H1 (cell line): ENCODE results near the gene GTF2I. TPM values are rescaled to one million over a fixed set of nuclear protein-coding genes. Genes with fewer than 3 reads are reported as not detected.

ENCODE experiments used
- CTCF ChIA-PET: fragments of 300-600 bp; sonication (Branson Sonifier 250); formaldehyde crosslinking; loops from one replicate; lab custom pipeline; 2021; ENCODE audit not compliant: partially characterized antibody; lab: Charles Lee
- POLR2A ChIA-PET: fragments of 300-600 bp; sonication (Branson Sonifier 250); formaldehyde crosslinking; loops from one replicate; lab custom pipeline; 2021; ENCODE audit warnings: inconsistent platforms; ENCODE audit not compliant: partially characterized antibody; lab: Charles Lee
- DNase-seq, 2 experiments: peaks; one replicate each; pipeline versions ENCODE4 v3.0.0 to v3.0.0-alpha.2; 2010 to 2022; ENCODE audit warnings: low spot score in 2 of 2, low read depth in 1 of 2, mixed read lengths in 1 of 2
- FAIRE-seq: peaks from 2 replicates; lab custom pipeline; 2011; peaks lifted over from hg19 to GRCh38; lab: Jason Lieb, UNC
- H2AFZ ChIP-seq: 2 replicates; pipeline ENCODE4 v1.8.1; 2012; ENCODE audit warnings: low read length, inconsistent platforms
- H2AK5ac ChIP-seq: 2 replicates; pipeline ENCODE4 v1.6.1; 2013; ENCODE audit warnings: low read depth, low read length
- H2BK120ac ChIP-seq: replicated peaks from 2 replicates; pipeline ENCODE3; 2013; ENCODE audit warnings: low read depth, low read length, inconsistent platforms
- H2BK12ac ChIP-seq: 2 replicates; pipeline ENCODE4 v1.6.1; 2013; ENCODE audit warnings: low read depth, low read length
- H2BK15ac ChIP-seq: 2 replicates; pipeline ENCODE4 v1.6.1; 2013; ENCODE audit warnings: low read length
- H2BK20ac ChIP-seq: 2 replicates; pipeline ENCODE4 v1.6.1; 2013; ENCODE audit warnings: low read length
- H2BK5ac ChIP-seq: 2 replicates; pipeline ENCODE4 v1.6.1; 2013; ENCODE audit warnings: low read depth, low read length
- H3K14ac ChIP-seq: 2 replicates; pipeline ENCODE4 v1.6.1; 2013; ENCODE audit warnings: inconsistent platforms; ENCODE audit not compliant: insufficient read length
- H3K18ac ChIP-seq: 2 replicates; pipeline ENCODE4 v1.6.1; 2013; ENCODE audit warnings: low read length; ENCODE audit errors: extremely low read depth
- H3K23ac ChIP-seq: 2 replicates; pipeline ENCODE4 v1.6.1; 2013; ENCODE audit warnings: inconsistent platforms; ENCODE audit not compliant: insufficient read length
- H3K23me2 ChIP-seq: 2 replicates; pipeline ENCODE4 v1.6.1; 2013; ENCODE audit warnings: low read depth, low read length
- H3K27ac ChIP-seq: 2 replicates; pipeline ENCODE4 v1.6.1; 2011; ENCODE audit warnings: low read depth, low read length, inconsistent platforms
- H3K27me3 ChIP-seq, 4 experiments: replicated peaks in 1 of 4; 1 replicate in 1 of 4; 2 replicates in 3 of 4; pipeline versions ENCODE4 v1.6.1 to v1.8.1; 2011 to 2013; ENCODE audit warnings: low read length in 3 of 4, mild to moderate bottlenecking in 3 of 4, inconsistent platforms in 2 of 4, mixed read lengths in 2 of 4, moderate library complexity in 1 of 4; ENCODE audit not compliant: control insufficient read depth in 3 of 4, insufficient read depth in 3 of 4; ENCODE audit errors: extremely low read depth in 1 of 4
- H3K36me3 ChIP-seq, 4 experiments: 2 replicates each; pipeline versions ENCODE4 v1.6.1 to v1.8.1; 2011 to 2013; ENCODE audit warnings: mild to moderate bottlenecking in 4 of 4, low read length in 3 of 4, moderate library complexity in 2 of 4, control low read depth in 1 of 4, inconsistent platforms in 1 of 4; ENCODE audit not compliant: insufficient read depth in 4 of 4, control insufficient read depth in 2 of 4
- H3K4ac ChIP-seq: replicated peaks from 2 replicates; pipeline ENCODE3; 2013; ENCODE audit warnings: low read length, low read depth, mixed read lengths, inconsistent platforms; ENCODE audit not compliant: insufficient read length
- H3K4me1 ChIP-seq, 4 experiments: replicated peaks in 1 of 4; 1 replicate in 1 of 4; 2 replicates in 3 of 4; pipeline versions ENCODE4 v1.6.1 to v1.8.1; 2011 to 2013; ENCODE audit warnings: low read length in 3 of 4, inconsistent platforms in 2 of 4, mixed read lengths in 1 of 4; ENCODE audit not compliant: insufficient read depth in 4 of 4, control insufficient read depth in 3 of 4
- H3K4me2 ChIP-seq, 2 experiments: 2 replicates each; pipeline versions ENCODE4 v1.6.1 to v1.8.1; 2011 to 2013; ENCODE audit warnings: low read depth in 2 of 2, low read length in 2 of 2, control low read depth in 1 of 2, inconsistent platforms in 1 of 2, mild to moderate bottlenecking in 1 of 2; ENCODE audit not compliant: insufficient read depth in 1 of 2
- H3K4me3 ChIP-seq, 4 experiments: fragments of 200-600, 300-600 bp in 1 of 4; sonication (generic), shearing (Covaris generic), sonication (Bioruptor Twin) in 1 of 4; 2 replicates each; pipeline versions ENCODE4 v1.5.1 to v1.8.1; 2011 to 2016; ENCODE audit warnings: low read length in 4 of 4, low read depth in 3 of 4, control low read depth in 2 of 4, inconsistent platforms in 2 of 4, mild to moderate bottlenecking in 2 of 4, mixed read lengths in 1 of 4, moderate library complexity in 1 of 4; ENCODE audit not compliant: insufficient read depth in 2 of 4; ENCODE audit errors: extremely low read depth in 1 of 4
- H3K56ac ChIP-seq: replicated peaks from 2 replicates; pipeline ENCODE3; 2013; ENCODE audit warnings: low read depth, mild to moderate bottlenecking, mixed read lengths, low read length, inconsistent platforms; ENCODE audit not compliant: insufficient read length
- H3K79me1 ChIP-seq: 2 replicates; pipeline ENCODE4 v1.6.1; 2013; ENCODE audit warnings: low read depth, low read length, control low read depth
- H3K79me2 ChIP-seq, 2 experiments: 2 replicates each; pipeline versions ENCODE4 v1.6.1 to v1.8.1; 2012 to 2013; ENCODE audit warnings: low read length in 2 of 2, mild to moderate bottlenecking in 2 of 2, inconsistent platforms in 1 of 2; ENCODE audit not compliant: insufficient read depth in 2 of 2, control insufficient read depth in 1 of 2
- H3K9ac ChIP-seq, 4 experiments: replicated peaks in 1 of 4; 1 replicate in 1 of 4; 2 replicates in 3 of 4; pipeline versions ENCODE4 v1.6.1 to v1.8.1; 2011 to 2013; ENCODE audit warnings: low read depth in 3 of 4, low read length in 3 of 4, control low read depth in 2 of 4, mild to moderate bottlenecking in 2 of 4, moderate library complexity in 2 of 4, inconsistent platforms in 1 of 4; ENCODE audit errors: extremely low read depth in 1 of 4
- H3K9me3 ChIP-seq, 2 experiments: 2 replicates each; pipeline versions ENCODE4 v1.6.1 to v1.8.1; 2012 to 2013; ENCODE audit warnings: mild to moderate bottlenecking in 2 of 2, moderate library complexity in 2 of 2, control low read depth in 1 of 2, inconsistent platforms in 1 of 2, low read depth in 1 of 2, low read length in 1 of 2, mixed read lengths in 1 of 2; ENCODE audit not compliant: insufficient read depth in 2 of 2
- H4K20me1 ChIP-seq, 2 experiments: replicated peaks in 1 of 2; 2 replicates each; pipeline versions ENCODE3 to v1.8.1; 2011 to 2013; ENCODE audit warnings: inconsistent platforms in 2 of 2, low read length in 2 of 2, mild to moderate bottlenecking in 1 of 2; ENCODE audit not compliant: insufficient read depth in 2 of 2, control insufficient read depth in 1 of 2
- H4K5ac ChIP-seq: 2 replicates; pipeline ENCODE4 v1.6.1; 2013; ENCODE audit warnings: low read length, low read depth, mixed read lengths, inconsistent platforms; ENCODE audit not compliant: insufficient read length
- H4K8ac ChIP-seq: 2 replicates; pipeline ENCODE4 v1.8.0; 2013; ENCODE audit warnings: mild to moderate bottlenecking, moderate library complexity, low read length, inconsistent platforms; ENCODE audit not compliant: insufficient read depth; ENCODE audit errors: extremely low read depth
- H4K91ac ChIP-seq: replicated peaks from 2 replicates; pipeline ENCODE3; 2013; ENCODE audit warnings: low read length, mixed read lengths, inconsistent platforms; ENCODE audit not compliant: insufficient read length
- ASH2L ChIP-seq: fragments of 200-600, 300-600 bp; sonication (generic); IDR thresholded peaks from one replicate; pipeline ENCODE4 v1.7.1; 2017; ENCODE audit warnings: low read length
- BACH1 ChIP-seq: IDR thresholded peaks from 2 replicates; pipeline ENCODE4 v1.6.1; 2012; ENCODE audit warnings: low read length, improper control_type of control experiment
- KDM1A ChIP-seq: fragments of 200-600, 300-600 bp; sonication (generic); IDR thresholded peaks from 2 replicates; pipeline ENCODE4 v1.7.1; 2016; ENCODE audit warnings: mild to moderate bottlenecking, low read length, borderline replicate concordance
- WGBS, 2 experiments: shearing (Covaris generic) in 1 of 2; methylation state at CpG; one replicate each; pipeline versions ENCODE4 v1.1.6 to v1.1.7; 2013 to 2015; ENCODE audit warnings: low lambda C conversion rate in 2 of 2, mixed read lengths in 2 of 2, inconsistent platforms in 1 of 2, low coverage in 1 of 2, missing lambda C conversion rate in 1 of 2; ENCODE audit not compliant: insufficient replicate concordance in 2 of 2, insufficient coverage in 1 of 2, insufficient read length in 1 of 2; ENCODE audit errors: extremely low coverage in 1 of 2, missing lambda C conversion rate in 1 of 2; 5-methylcytosine and 5-hydroxymethylcytosine counted together
- polyA plus RNA-seq, 7 experiments: library from polyadenylated mRNA; depleted of rRNA in 3 of 7; stranded (reverse) in 5 of 7; unstranded in 2 of 7; fragments of >200 nt in 5 of 7; fragments of 200-250 nt in 2 of 7; gene quantifications; 1 replicate in 5 of 7; 2 replicates in 1 of 7; 4 replicates in 1 of 7; pipeline versions ENCODE4 v1.2.1 to v1.2.3, GENCODE V29; 2011 to 2013; ENCODE audit warnings: missing spikeins in 2 of 7, mixed read lengths in 2 of 7
- total RNA-seq: library from RNA; stranded (reverse); fragmentation: NEBNext Ultra II Directional; extraction: Animal tissue kit (Norgen Biotek cat#: 25700); gene quantifications from 2 replicates; pipeline ENCODE4 v1.2.1, GENCODE V29; 2021

The GTF2I gene
- total and polyA plus RNA-seq, 2 of the 8 experiments (the other 6 are each of a cell fraction or from before 2014, with no cell fraction given): 46.7 to 316 TPM

GRCh38 chr7:74683799-74684198 is 26.3 kb downstream of the GTF2I start:
- Histone ChIP-seq H2BK20ac (no peak overlapping the region), H3K4ac (no peak overlapping the region), H3K79me1 (0 out of 2 replicates have a peak, but pooled peaks cover 3% of the 10 kb centered on the region), H3K23ac (no peak overlapping the region), H3K79me2 (peaks cover 10 to 99% of the 10 kb centered on the region in 2 experiments; a peak in 3 of 4 replicates), H3K4me3 (no peak overlapping the region), H3K56ac (no peak overlapping the region), H2AK5ac (no peak overlapping the region), H4K5ac (no peak overlapping the region), H3K9ac (no peak overlapping the region), H3K9me3 (no peaks in the 10 kb centered on the region), H3K4me1 (no peaks in the 10 kb centered on the region; a peak in 1 of 7 replicates), H4K91ac (no peak overlapping the region), H2BK5ac (no peak overlapping the region), H2AFZ (no peak overlapping the region), H2BK12ac (no peak overlapping the region), H2BK15ac (no peak overlapping the region), H3K14ac (no peak overlapping the region), H3K18ac (no peak overlapping the region), H3K36me3 (peaks cover 0 to 14% (median under 1%) of the 10 kb centered on the region in 4 experiments; a peak in 3 of 8 replicates), H3K4me2 (no peak overlapping the region), H3K27ac (no peak overlapping the region), H4K20me1 (peaks cover 7% of the 10 kb centered on the region in 2 experiments), H3K23me2 (no peaks in the 10 kb centered on the region), H2BK120ac (no peak overlapping the region), H3K27me3 (no peaks in the 10 kb centered on the region), H4K8ac (no peak overlapping the region)
- no peak for FAIRE-seq
- ChIA-PET POLR2A (interaction anchor here (0.7 to 1.6 kb wide), 3 partner anchors 10 to 976 kb away, joined by 3 read pairs; no protein-coding TSS in a partner anchor), CTCF (no interaction called here)
- WGBS, 2 experiments: 97% methylated on average over 5 of the region's 5 CpGs; no CpG with 5 or more reads in 1 of the 2 experiments
- no peak for DNase-seq
- TF ChIP-seq KDM1A (no peak), BACH1 (no peak), ASH2L (no peak)
